BLaER1 (cell line): ENCODE results near the gene CDC14A.
"Not testable (repeated sequence)": the region's sequence is repeated elsewhere in the genome, so short reads cannot be mapped to it uniquely, and the experiment has no call there.

Experiments
- H3K27ac ChIP-seq: shearing (Covaris generic); formaldehyde crosslinking; 2 replicates; pipeline ENCODE4 v1.8.1; 2022
- H3K27me3 ChIP-seq: shearing (Covaris generic); formaldehyde crosslinking; 2 replicates; pipeline ENCODE4 v1.8.1; 2022
- H3K36me3 ChIP-seq: shearing (Covaris generic); formaldehyde crosslinking; 2 replicates; pipeline ENCODE4 v1.8.1; 2022
- H3K4me1 ChIP-seq: shearing (Covaris generic); formaldehyde crosslinking; 2 replicates; pipeline ENCODE4 v1.8.1; 2022
- H3K4me2 ChIP-seq: shearing (Covaris generic); formaldehyde crosslinking; 2 replicates; pipeline ENCODE4 v1.8.1; 2022
- H3K4me3 ChIP-seq: shearing (Covaris generic); formaldehyde crosslinking; 2 replicates; pipeline ENCODE4 v1.8.1; 2022
- H3K9ac ChIP-seq: shearing (Covaris generic); formaldehyde crosslinking; 2 replicates; pipeline ENCODE4 v1.8.1; 2022
- H3K9me3 ChIP-seq: shearing (Covaris generic); formaldehyde crosslinking; 2 replicates; pipeline ENCODE4 v1.8.1; 2022
- H4K20me1 ChIP-seq: shearing (Covaris generic); formaldehyde crosslinking; 2 replicates; pipeline ENCODE4 v1.8.1; 2022
- Cebpa-rat ChIP-seq: shearing (Covaris generic); IDR thresholded peaks from 2 replicates; pipeline ENCODE4 v1.8.1; 2022

The CDC14A gene

GRCh38 chr1:100320311-100321099 lies 31.8 kb upstream of the CDC14A start:
- Histone ChIP-seq H3K9ac (no peak overlapping the region), H4K20me1 (no peaks in the 10 kb centered on the region), H3K4me1 (no peaks in the 10 kb centered on the region), H3K27ac (no peak overlapping the region), H3K36me3 (no peaks in the 10 kb centered on the region), H3K27me3 (no peaks in the 10 kb centered on the region), H3K9me3 (peaks cover 32% of the 10 kb centered on the region), H3K4me3 (no peak overlapping the region), H3K4me2 (no peak overlapping the region)
- no peak for TF ChIP-seq Cebpa-rat

- no peaks in the 10 kb centered on the region for H4K20me1 ChIP-seq
- no peak overlapping the region for H3K4me2 ChIP-seq
- H3K4me3 ChIP-seq, result no peak overlapping the region
- H3K4me1 ChIP-seq, result no peaks in the 10 kb centered on the region
- H3K9me3 ChIP-seq, result peaks cover 26% of the 10 kb centered on the region
- no peak overlapping the region for H3K9ac ChIP-seq
- H3K36me3 ChIP-seq, result no peaks in the 10 kb centered on the region
- no peak for TF ChIP-seq Cebpa-rat
- H3K27me3 ChIP-seq, result no peaks in the 10 kb centered on the region
- H3K27ac ChIP-seq, result no peak overlapping the region
Measured at GRCh38 chr1:100321100-100321493, 31.2 kb upstream of the CDC14A start.

- Histone ChIP-seq H3K27ac (no peak overlapping the region), H3K9ac (no peak overlapping the region), H3K9me3 (peaks cover 22% of the 10 kb centered on the region), H3K4me1 (no peaks in the 10 kb centered on the region), H3K36me3 (no peaks in the 10 kb centered on the region), H3K4me3 (no peak overlapping the region), H4K20me1 (no peaks in the 10 kb centered on the region), H3K4me2 (no peak overlapping the region), H3K27me3 (no peaks in the 10 kb centered on the region)
- no peak for TF ChIP-seq Cebpa-rat
Measured at GRCh38 chr1:100321506-100321905, 30.8 kb upstream of the CDC14A start.

- no peak for TF ChIP-seq Cebpa-rat
- no peak overlapping the region for H3K9ac ChIP-seq
Measured at GRCh38 chr1:100322436-100323211, 29.7 kb upstream of the CDC14A start.

GRCh38 chr1:100323419-100324106 lies 28.7 kb upstream of the CDC14A start:
- no peak overlapping the region for H3K9ac ChIP-seq
- peaks cover 17% of the 10 kb centered on the region for H3K9me3 ChIP-seq
- no peaks in the 10 kb centered on the region for H3K4me1 ChIP-seq
- H3K27ac ChIP-seq, result no peak overlapping the region
- H3K4me3 ChIP-seq, result no peak overlapping the region
- H3K4me2 ChIP-seq, result no peak overlapping the region
- no peaks in the 10 kb centered on the region for H4K20me1 ChIP-seq
- H3K36me3 ChIP-seq, result no peaks in the 10 kb centered on the region
- no peaks in the 10 kb centered on the region for H3K27me3 ChIP-seq
- no peak for TF ChIP-seq Cebpa-rat

More at GRCh38 chr1:100322436-100323211, 29.7 kb upstream of the CDC14A start:
- H3K27me3 ChIP-seq, result no peaks in the 10 kb centered on the region
- H4K20me1 ChIP-seq, result no peaks in the 10 kb centered on the region
- H3K4me3 ChIP-seq, result no peak overlapping the region
- H3K27ac ChIP-seq, result no peak overlapping the region
- no peaks in the 10 kb centered on the region for H3K36me3 ChIP-seq
- no peaks in the 10 kb centered on the region for H3K4me1 ChIP-seq
- H3K9me3 ChIP-seq, result peaks cover 17% of the 10 kb centered on the region
- no peak overlapping the region for H3K4me2 ChIP-seq

- Histone ChIP-seq H3K4me2 (no peak overlapping the region), H3K4me1 (no peaks in the 10 kb centered on the region), H3K4me3 (no peak overlapping the region), H3K9ac (no peak overlapping the region), H3K27ac (no peak overlapping the region), H3K27me3 (no peaks in the 10 kb centered on the region), H3K9me3 (no peaks in the 10 kb centered on the region), H4K20me1 (no peaks in the 10 kb centered on the region), H3K36me3 (no peaks in the 10 kb centered on the region)
- no peak for TF ChIP-seq Cebpa-rat
Measured at GRCh38 chr1:100325415-100326324, 26.6 kb upstream of the CDC14A start.

GRCh38 chr1:100326325-100326670 lies 26.0 kb upstream of the CDC14A start:
- not testable (repeated sequence) for H3K36me3 ChIP-seq, H3K4me3 ChIP-seq, H3K4me2 ChIP-seq, H3K4me1 ChIP-seq, H3K27me3 ChIP-seq, H3K9me3 ChIP-seq, H3K27ac ChIP-seq, H3K9ac ChIP-seq, H4K20me1 ChIP-seq

- H3K9me3 ChIP-seq, result no peaks in the 10 kb centered on the region
- H4K20me1 ChIP-seq, result no peaks in the 10 kb centered on the region
- no peaks in the 10 kb centered on the region for H3K27me3 ChIP-seq
- H3K4me1 ChIP-seq, result no peaks in the 10 kb centered on the region
- H3K36me3 ChIP-seq, result no peaks in the 10 kb centered on the region
- H3K4me3 ChIP-seq, result no peak overlapping the region
- no peak overlapping the region for H3K9ac ChIP-seq
- H3K27ac ChIP-seq, result no peak overlapping the region
- no peak overlapping the region for H3K4me2 ChIP-seq
- no peak for TF ChIP-seq Cebpa-rat
Measured at GRCh38 chr1:100328133-100328532, 24.2 kb upstream of the CDC14A start.

- not testable (repeated sequence) for H3K9me3 ChIP-seq, H4K20me1 ChIP-seq, H3K9ac ChIP-seq, H3K27ac ChIP-seq, H3K36me3 ChIP-seq, H3K27me3 ChIP-seq, H3K4me1 ChIP-seq, H3K4me2 ChIP-seq, H3K4me3 ChIP-seq
Measured at GRCh38 chr1:100331146-100331545, 21.2 kb upstream of the CDC14A start.
